Peyer's patch (tissue), 4 donors: Measurements from ENCODE around the gene ABL2.
"Not testable (repeated sequence)": the region's sequence is repeated elsewhere in the genome, so short reads cannot be mapped to it uniquely, and the experiment has no call there.

Source experiments
- POLR2A ChIP-seq, 2 donors: fragments of 450-650 bp; IDR thresholded peaks; one replicate each; pipeline ENCODE4 v1.5.1; 2017; ENCODE audit warnings: antibody characterized with exemption in 2 of 2, mild to moderate bottlenecking in 2 of 2, moderate library complexity in 2 of 2
- TF ChIP-seq, protein P1 (sequence below), 6 experiments: fragments of 450-650 bp in 4 of 6; fragments of 200-600 bp in 2 of 6; sonication (generic) in 1 of 6; IDR thresholded peaks; one replicate each; pipeline ENCODE4 v1.5.1; 2017 to 2019; ENCODE audit warnings: antibody characterized with exemption in 6 of 6, mild to moderate bottlenecking in 3 of 6, moderate library complexity in 1 of 6

DNA sequence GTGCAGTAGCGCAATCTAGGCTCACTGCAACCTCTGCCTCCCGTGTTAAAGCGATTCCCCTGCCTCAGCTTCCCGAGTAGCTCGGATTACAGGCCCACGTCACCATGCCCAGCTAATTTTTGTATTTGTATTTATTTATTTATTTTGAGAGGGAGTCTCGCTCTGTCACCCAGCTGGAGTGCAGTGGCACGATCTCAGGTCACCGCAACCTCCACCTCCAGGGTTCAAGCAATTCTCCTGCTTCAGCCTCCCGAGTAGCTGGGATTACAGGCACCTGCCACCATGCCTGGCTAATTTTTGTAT, 59.1 kb downstream of the ABL2 start:
- TF ChIP-seq, protein P1, sequence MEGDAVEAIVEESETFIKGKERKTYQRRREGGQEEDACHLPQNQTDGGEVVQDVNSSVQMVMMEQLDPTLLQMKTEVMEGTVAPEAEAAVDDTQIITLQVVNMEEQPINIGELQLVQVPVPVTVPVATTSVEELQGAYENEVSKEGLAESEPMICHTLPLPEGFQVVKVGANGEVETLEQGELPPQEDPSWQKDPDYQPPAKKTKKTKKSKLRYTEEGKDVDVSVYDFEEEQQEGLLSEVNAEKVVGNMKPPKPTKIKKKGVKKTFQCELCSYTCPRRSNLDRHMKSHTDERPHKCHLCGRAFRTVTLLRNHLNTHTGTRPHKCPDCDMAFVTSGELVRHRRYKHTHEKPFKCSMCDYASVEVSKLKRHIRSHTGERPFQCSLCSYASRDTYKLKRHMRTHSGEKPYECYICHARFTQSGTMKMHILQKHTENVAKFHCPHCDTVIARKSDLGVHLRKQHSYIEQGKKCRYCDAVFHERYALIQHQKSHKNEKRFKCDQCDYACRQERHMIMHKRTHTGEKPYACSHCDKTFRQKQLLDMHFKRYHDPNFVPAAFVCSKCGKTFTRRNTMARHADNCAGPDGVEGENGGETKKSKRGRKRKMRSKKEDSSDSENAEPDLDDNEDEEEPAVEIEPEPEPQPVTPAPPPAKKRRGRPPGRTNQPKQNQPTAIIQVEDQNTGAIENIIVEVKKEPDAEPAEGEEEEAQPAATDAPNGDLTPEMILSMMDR (IDR thresholded peaks at IDR 0.05) = not testable (repeated sequence)
- TF ChIP-seq POLR2A (IDR thresholded peaks at IDR 0.05) = not testable (repeated sequence)
